GM18861 (cell line): ENCODE measurements around the gene SON.

Experiments
- ATAC-seq: cut with Tn5 transposase; IDR thresholded peaks from one replicate; pipeline ENCODE4 v1.9.1; 2021; ENCODE audit not compliant: unreplicated experiment

The SON gene

GRCh38 chr21:33544451-33545195, 1.8 kb downstream of the SON start:
- ATAC-seq, result no peak

GRCh38 chr21:33546086-33546485, 3.2 kb downstream of the SON start:
- ATAC-seq, result no peak

GRCh38 chr21:33549848-33550771, 7.3 kb downstream of the SON start:
- ATAC-seq, result no peak

- ATAC-seq, result no peak
Observed at GRCh38 chr21:33550772-33551660, 8.2 kb downstream of the SON start.

GRCh38 chr21:33551664-33552063, 8.8 kb downstream of the SON start:
- ATAC-seq, result no peak

GRCh38 chr21:33552093-33552998, 9.5 kb downstream of the SON start:
- no peak for ATAC-seq

- ATAC-seq, result no peak
Observed at GRCh38 chr21:33552999-33553598, 10.3 kb downstream of the SON start.

GRCh38 chr21:33554236-33554981, 11.6 kb downstream of the SON start:
- no peak for ATAC-seq

GRCh38 chr21:33554982-33555344, 12.1 kb downstream of the SON start:
- ATAC-seq, result no peak

- ATAC-seq, result no peak
Observed at GRCh38 chr21:33557447-33557846, 14.6 kb downstream of the SON start.

- ATAC-seq, result no peak
Observed at GRCh38 chr21:33558777-33559421, 16.1 kb downstream of the SON start.

- ATAC-seq, result no peak
Observed at GRCh38 chr21:33559813-33560212, 17.0 kb downstream of the SON start.

- no peak for ATAC-seq
Observed at GRCh38 chr21:33560965-33561364, 18.1 kb downstream of the SON start.

- no peak for ATAC-seq
Observed at GRCh38 chr21:33561373-33561772, 18.5 kb downstream of the SON start.

- ATAC-seq, result no peak
Observed at GRCh38 chr21:33562389-33562788, 19.6 kb downstream of the SON start.

GRCh38 chr21:33566514-33566913, 23.7 kb downstream of the SON start:
- no peak for ATAC-seq

GRCh38 chr21:33567914-33568313, 25.1 kb downstream of the SON start:
- no peak for ATAC-seq

GRCh38 chr21:33568448-33568847, 25.6 kb downstream of the SON start:
- ATAC-seq, result no peak

GRCh38 chr21:33569991-33570390, 27.2 kb downstream of the SON start:
- ATAC-seq, result no peak
